ENCODE data around the gene RASL11B.
"Not testable (repeated sequence)": the region's sequence is repeated elsewhere in the genome, so short reads cannot be mapped to it uniquely, and the experiment has no call there.

The RASL11B gene, protein sequence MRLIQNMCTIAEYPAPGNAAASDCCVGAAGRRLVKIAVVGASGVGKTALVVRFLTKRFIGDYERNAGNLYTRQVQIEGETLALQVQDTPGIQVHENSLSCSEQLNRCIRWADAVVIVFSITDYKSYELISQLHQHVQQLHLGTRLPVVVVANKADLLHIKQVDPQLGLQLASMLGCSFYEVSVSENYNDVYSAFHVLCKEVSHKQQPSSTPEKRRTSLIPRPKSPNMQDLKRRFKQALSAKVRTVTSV

DNA sequence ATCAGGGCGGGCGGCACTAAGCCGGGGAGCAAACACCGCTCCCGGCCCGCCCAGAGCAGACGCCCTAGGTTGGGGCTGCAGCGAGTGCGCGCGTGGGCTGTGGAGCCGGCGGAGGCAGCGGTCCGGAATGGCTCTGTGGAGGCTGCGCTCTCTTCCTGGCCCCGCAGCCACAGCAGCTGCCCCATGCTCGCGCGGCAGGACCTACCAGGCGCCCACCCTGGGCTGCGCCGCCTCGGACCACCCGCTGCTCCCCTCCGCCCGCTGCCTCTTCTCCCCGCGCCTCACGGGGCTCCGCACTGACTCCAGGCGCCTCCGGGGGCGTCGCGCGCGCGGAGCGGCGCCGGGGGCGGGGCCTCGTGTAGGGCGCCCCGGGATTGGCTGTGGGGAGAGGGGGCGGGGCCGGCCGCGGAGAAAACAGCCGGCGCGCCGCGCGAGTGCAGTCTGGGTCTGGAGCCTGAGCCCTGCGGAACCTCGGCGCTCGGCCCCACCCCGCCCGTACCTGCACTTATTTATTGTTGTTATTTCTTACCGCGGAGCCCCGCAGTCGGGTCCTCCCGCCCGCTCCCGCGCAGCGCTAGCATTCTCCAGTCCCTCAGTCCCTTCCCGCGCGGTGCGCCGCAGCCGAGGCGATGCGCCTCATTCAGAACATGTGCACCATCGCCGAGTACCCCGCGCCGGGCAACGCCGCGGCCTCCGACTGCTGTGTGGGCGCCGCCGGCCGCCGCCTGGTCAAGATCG, at the start of gene RASL11B:
TSS of gene RASL11B (plus strand) at position 439 of the 738 bp plus-strand sequence. CDS start at position 630, 191 bp downstream.
- peak; percentile 81 for DNase-seq

DNA sequence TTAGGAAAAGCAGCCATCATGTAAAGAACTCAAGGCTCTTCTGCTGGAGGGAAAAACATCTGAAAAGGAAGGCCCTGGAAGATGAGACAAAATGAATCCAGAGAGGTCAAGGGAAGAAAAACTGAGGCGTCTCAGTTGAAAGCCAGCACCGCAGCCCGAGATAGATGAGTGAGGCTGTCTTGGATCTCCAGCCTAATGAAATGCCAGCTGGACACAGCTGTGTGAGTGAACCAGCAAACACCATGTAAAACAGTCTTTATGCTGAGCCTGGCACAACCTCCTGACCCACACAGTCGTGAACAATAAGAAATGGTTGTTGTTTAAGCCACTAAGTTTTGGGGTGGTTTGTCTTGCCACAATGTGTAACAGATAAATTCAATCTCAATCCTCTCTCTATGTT, 48.6 kb upstream of the RASL11B start:
- no peak for DNase-seq

DNA sequence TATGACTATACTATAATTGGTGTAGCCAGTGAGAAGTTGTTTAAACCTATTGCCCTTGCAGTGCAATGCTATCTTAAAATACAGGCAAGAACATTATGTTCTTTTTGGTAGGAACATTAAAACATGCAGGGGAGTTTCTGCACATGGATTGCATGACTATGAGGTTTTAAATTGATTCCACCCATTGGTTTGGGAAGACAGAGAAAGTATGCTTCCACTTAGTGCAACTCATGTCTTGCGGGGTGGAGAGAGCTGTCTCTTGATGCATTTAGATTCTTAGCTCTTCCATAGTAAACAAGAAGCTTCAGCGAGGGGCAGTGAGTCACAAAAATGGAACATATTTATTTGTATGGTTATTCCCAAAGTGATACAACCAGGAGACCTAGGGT, 39.5 kb upstream of the RASL11B start:
- DNase-seq: no peak

DNA sequence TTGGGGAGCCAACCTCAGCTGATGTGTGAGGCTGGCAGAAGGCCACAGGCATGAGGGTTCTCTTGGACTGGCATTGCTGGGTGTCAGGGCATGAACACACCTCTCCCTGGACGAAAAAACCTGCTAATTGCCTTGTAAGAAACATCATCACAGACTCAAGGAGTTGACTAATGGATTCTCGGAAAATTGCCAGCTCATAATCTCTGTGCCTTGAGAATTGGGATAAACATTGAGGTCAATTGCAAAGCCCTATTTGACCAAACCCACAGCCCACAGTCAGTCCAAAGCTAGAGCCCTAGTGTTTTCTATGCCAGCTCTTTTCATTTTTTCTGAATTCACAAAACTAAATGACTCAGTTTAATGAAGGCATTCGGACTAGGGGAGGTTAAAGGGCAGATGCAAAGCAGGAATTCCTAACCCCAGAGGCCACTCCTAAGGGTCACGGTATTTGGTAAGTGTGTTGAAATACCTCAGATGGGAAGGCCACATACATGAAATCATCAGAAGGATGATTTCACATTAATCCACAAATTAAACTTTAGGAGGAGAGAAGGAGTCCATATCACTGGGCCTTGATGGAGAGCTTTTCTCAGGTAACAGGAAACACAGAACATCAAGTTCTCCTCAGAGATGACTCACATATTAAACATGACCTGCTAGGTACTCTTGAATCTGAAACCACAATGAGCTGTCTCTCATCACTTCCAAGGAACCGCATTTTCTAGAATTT, 39.0 kb upstream of the RASL11B start:
- DNase-seq: no peak

DNA sequence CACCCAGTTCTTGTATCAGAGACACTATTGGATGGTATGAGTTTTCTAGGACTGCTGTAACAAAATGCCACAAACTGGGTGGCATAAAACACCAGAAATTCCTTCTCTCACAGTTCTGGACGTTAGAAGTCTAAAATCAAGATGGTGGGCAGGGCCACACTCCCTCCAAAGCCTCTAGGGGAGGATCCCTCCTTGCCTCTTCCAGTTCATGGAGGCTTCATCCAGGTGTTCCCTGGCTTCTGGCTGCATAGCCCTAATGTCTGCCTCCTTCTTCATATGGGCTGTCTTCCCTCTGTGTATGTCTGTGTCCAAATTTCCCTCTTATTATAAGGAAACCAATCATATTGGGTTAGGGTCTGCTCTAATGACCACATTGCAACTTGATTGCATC, 38.4 kb upstream of the RASL11B start:
- no peak for DNase-seq

DNA sequence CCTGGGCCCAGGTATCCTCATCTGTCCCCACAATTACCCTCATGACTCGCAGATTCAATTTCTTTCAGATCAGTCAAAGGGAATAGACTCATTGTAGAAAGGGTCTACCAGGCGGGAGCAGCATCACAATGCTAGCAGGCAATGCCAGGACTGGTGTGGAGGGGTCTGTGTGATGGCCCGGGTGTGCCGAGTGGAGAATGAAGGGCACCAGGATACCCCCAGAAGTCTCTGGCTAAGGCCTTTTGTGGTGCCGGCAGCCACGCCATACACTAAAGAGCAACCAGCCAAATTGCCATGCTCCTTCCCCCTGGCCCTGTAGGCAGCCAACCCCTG, 37.9 kb upstream of the RASL11B start:
- DNase-seq: no peak

DNA sequence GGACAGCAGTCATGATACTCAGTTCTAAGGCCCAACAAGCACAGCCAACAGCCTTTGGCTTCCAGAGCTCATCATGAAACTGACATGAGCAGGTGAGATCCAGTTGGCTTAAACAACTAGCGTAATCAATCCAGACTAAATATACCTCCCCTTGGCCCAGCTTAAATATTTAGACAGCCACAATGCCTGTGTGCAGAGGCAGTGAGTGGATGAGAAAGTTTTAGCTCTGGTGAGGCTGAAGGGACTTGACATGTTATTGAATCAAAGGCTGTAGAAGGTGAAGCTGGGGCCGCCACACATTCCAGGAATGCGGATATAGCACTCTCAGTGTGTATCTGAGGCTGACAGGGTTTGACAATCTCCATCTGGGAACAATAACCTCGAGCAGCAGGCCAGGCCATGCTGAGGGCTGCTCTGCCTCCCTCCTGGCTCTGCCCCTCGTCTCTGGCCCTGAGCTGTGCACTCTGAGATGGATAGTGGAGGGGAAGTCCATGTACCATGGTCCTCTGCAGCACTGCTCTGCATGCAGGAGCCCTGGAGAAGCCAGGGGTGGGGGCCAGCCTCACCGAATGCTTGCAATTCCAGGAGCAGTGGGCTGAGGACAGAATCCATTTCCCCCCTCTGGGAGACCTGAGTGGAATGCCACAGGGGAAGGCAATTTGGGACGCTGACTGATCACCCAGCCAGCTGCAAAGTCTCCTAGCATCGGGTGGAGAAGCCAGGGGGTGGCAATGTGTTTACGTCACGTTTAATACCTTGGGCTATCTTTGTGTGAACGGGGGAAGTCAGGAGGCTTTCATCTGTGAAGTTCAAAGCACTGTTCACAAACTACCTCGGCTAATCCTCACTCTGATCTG, 37.3 kb upstream of the RASL11B start:
- no peak for DNase-seq

DNA sequence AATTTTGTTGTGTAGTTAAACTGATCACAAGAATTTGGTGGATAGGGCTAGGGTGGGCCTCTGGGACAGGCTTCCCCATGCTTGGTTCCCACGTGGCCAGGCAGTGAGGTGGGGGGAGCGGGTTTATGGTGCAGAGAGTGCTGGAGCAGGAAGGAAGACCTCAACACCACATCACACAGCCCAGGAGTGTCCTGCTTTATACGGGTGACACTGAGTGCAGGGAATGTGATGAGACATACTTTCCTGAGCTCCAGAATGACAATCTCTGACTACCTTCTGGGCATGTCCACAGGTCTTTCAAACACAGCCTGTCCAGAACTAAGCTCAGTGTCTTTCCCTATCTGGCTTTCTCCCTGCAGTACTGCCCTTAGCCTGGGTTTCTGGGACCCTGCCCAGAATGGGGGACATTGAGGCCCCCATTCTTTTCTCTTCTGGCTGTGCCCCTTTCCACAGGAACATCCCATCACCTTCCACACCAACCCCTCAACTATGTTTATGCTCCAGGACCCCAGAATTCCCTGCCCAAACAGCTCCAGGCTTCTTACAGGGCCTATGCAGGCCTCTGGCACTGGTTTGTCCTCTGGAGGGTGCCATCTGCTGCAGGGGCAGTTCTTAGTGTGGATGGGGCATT, 36.5 kb upstream of the RASL11B start:
- no peak for DNase-seq

DNA sequence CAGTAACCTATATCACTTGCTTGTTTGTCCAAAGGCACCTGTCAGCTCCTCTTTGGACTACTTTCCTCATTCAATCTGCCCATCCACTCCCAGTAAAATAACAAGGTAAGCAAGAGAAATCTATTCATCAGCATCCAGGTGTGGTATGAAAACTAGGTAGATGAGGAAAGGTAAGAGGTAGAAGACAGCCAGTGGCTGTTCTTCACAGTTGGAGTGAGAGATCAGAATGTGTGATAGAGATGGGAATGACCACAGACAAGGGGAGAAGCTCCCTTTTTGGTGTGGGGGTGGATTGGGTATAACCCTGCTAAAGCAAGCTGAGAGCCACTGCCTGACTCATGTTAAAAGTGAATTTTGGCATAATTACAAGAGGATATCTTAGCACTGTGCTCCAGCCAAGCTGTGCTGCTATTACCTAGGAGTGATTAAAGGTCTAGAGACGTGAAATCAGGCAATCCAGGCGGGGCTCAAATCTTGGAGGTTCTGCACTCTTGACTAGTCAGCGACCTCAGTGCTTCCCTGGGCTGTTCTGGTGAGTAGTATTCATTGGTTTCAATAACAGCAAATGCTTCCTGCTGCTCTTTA, 28.1 kb upstream of the RASL11B start:
- DNase-seq: no peak

DNA sequence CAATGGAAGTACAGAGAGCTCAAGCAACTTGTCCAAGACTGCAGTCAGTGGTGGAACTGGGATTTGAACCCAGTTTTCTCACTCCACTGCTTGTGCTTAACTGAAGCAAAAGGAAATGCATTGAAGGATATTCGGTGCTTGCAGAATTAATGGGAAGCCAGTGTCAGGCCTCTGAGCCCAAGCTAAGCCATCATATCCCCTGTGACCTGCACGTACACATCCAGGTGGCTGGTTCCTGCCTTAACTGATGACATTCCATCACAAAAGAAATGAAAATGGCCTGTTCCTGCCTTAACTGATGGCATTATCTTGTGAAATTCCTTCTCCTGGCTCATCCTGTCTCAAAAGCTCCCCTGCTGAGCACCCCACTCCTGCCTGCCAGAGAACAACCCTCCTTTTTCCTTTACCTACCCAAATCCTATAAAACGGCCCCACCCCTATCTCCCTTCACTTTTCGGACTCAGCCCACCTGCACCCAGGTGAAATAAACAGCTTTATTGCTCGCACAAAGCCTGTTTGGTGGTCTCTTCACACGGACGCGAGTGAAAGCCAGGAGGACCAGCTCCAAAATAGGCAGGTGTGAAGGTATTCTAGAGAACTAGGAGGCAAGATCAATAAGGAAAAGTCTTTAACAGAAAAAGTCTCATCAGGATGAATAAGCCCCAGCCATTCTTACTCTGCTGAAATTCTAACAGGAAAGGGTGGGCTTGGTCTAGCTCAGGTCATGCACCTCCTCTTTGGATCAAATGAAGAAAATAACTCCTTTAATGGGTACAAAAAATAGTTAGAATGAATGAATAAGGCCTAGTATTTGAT, 27.3 kb upstream of the RASL11B start:
- DNase-seq: not testable (repeated sequence)

DNA sequence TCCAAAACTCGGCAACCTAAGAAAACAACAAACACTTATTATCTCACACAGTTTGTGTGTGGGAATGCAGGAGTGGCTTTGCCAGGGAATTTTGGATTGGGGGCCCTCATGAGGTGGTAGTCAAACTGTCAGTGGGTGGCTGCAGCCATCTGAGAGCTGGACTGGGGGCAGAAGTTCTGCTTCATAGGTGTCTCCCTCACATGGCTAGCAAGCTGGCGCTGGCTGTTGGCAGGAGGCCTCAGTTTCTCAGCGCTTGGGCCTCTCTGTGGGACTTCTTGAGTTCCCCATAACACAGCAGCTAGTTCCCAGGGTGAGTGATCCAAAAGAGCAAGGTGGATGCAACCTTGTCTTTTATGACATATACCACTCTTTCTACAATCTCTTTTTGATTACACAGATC, 26.0 kb upstream of the RASL11B start:
- no peak for DNase-seq

DNA sequence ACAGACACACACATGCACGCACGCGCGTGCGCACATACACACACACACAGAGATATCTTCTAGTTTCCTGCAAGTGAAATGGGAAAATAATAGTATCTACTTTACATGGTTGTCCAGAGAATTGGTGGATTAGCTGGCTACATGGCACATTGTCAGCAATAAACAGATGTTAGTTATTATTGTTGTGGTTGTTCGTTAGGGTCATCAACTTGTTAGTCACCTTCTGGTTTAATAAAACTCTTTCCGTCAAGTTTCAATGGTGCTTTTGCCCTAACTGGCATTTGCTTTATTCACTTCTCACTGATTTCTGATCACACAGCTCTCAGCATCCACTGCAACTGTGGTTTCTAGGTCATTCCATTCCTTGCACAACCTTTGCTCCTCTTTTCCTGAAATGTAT, 25.4 kb upstream of the RASL11B start:
- DNase-seq: no peak

DNA sequence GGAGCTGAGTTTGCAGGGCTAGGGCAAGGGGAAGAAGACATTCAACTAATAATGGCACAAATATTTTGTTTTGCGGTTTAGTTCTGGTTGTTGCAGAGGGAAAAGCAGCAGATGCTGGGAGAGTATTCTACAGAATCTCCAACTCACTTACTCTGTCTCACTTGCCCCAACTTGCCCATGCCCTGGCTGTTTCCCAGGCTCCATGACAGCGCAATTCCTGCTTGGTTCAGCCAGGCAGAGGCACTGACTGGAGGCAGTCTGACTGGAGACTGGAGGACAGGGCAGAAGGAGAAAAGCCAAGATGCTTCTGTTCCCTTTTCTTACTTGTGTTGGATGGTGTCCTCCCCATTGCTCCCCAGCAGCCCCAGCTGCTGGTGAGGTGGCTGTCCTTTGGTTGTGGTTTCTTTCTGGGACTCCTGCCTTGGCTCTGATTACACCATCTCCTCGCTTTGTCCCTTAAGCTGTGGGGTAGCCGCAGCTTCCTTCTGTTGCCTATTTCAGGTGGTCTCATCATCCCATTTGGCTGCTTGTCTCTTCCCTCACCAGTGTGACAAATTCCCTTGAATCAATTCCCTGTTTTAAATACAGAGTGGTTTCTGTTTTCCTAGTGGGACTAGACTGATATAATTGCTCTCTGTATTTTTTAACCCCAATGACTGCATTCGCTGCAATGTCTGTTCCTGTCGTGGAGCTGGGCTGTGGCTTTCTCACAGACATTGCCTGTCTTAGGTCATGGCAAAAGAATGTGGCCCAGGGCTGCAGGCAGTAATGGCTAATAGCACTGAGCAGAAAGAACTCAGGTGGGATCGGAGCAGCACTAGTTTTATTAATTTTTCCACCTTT, 24.2 kb upstream of the RASL11B start:
- DNase-seq: no peak

DNA sequence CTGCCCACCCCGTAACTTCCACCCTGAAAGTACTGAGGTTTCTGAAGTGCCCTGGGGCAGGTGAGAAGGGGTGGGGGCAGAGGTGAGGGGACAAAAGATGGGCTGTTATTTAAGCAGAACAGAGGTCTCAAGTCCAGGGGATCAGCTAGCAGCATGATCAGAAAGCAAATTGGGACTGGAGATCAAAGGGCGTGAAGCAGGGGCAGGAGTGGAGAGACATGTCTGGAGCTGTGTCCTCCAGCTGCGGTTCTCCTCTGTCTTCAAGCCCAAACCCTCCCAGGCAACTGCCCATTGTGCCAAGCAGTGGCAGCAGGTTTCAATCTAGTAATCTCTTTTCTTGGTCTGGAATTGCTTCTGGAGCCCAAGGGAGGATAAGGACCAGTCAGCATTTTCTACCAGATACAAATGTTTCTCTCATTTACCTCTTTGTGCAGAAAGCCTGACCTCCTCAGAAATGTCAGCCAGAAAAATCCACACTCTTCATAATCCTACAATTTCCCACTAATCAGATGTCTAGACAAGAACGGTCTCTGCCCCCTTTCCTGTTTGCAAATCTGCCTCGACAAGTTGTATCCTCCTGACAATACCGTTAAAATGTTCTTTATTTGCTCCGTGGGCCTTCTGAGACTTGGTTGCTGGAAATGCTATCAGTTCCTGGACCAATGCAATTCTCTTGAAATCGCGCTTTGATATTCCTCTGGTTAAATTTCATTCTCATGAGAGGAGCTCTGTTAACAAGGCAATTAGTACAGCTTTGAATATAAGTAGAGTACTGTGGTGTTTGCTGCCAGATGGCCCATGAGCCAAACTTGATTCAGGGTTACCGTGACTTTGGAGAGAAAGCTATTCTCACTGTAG, 23.2 kb upstream of the RASL11B start:
- no peak for DNase-seq

DNA sequence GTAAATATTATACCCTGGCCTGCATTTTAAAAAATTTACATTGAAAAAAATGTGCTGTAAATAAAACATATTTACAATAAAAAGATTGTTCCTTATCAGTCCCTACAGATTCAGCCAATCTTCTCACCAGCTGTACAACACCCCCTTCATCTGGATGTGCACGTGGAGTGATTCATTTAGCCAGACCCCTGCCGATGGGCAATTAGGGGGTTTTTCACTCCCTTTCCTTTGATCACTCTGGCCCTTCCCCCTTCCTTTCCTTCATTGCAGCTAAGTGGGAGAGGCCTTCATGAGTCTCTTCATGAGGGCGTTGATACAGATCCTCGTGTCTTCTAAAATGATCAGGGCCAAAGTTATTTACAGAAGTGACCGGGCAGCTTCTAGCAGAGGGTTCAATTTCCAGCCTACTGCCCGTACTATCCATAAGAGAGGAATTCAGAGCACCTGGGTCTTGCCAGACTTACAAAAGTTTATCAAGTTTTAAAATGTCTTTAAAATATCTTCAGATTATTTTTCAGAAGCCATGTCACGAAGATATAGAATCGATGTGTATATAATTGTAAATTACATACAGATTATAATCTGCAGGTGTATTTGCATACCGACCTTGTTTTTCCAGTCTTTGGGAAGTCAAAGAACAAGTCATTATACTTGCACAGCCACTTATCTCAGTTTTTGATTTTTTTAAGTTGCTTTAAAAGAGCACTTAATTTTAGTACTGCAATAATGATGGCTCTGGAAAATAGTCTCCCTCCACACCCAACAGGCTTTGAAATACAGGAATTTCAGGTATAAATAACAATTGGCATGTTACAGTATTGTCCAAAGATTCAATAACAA, 21.4 kb upstream of the RASL11B start:
- DNase-seq: no peak

DNA sequence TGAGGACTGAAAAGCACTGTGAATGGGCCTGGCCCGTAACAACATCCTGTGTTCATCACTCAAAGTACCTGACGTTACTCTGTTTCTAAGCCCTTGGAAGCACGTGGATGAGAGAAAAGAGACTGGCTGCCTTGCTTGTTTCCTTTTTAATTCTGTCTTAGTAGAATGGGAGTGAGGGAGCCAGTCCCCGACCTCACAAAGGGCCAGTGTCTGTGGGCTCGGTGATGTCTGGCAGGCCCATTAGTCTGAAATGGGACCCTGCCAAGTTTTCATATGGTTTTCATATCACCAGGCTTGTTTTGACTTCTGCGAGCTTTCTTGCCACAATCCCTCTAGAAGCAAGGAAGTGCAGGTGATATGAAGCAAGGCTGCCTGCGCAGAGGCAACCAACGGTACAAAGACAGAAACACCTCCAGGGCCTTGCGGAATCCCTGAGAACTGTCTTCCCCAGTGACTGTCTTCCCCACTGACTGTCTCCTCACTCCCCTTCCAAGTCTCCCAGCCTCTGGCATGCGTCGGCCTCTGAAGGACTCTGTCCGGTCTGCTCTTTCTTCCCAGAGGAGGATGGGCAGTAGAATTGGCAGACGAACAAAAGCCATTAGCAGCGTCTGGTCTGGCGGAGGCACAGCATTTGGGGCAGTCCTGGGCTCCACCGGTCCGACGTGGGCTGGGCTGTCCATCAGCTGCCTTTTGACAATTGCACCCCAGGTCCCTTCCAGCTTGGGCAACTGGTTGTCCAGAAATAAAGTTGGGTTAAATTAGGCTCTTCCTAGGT, 20.2 kb upstream of the RASL11B start:
- no peak for DNase-seq

DNA sequence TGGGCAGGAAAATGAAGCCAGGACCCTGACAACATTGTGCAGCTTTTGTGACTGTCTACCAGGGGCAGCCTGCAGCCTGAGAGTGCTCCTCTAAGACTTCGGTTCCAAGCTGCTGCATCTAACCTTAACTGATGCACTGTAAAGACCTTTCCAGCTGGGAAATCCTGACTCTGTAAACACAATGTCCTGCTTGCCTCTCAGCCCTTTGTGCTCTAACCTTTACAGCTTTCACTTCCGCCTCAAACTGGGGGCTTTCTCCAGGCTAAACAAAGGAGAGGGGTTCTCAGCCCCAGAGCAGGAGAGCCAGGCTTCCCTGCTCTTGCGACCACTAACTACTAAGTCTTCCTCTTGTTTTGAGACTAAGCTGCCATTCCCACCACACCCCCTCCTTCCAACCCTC, 19.3 kb upstream of the RASL11B start:
- no peak for DNase-seq

DNA sequence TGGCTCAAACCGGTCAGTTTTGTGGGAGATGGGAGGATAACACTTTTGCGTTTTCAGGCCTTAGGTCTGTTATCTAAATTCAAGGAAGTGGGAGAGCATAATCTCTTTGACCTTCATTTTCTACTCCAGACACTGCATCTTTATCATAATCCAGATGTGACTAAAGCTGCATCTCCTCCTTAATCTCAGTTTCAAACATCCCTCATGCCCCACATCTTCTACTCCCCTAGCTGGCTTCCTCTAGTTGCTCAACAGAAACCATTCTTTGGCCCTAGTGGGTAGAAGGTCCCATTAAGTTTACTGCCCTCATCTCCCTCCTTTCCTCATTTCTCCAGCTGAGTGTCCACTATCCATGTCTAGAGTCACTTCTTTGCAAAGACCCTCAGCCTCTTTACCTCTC, 18.8 kb upstream of the RASL11B start:
- DNase-seq: no peak
